Smooth muscle cell (in vitro differentiated cells): ENCODE measurements around the gene OSCP1. TPM values are rescaled to one million over a fixed set of nuclear protein-coding genes. Genes with fewer than 3 reads are reported as not detected.

Source experiments
- DNase-seq: peaks from one replicate; lab custom pipeline; 2025; ENCODE audit not compliant: unreplicated experiment; lab: John Stamatoyannopoulos, UW
- H2AFZ ChIP-seq: fragments of 200-600 bp; sonication (generic); 2 replicates; pipeline ENCODE4 v1.6.0; 2016; ENCODE audit warnings: antibody characterized with exemption, low read depth, mild to moderate bottlenecking
- H3F3A ChIP-seq: fragments of 200-600 bp; sonication (generic); 2 replicates; pipeline ENCODE4 v1.6.0; 2017; ENCODE audit warnings: antibody characterized with exemption, low read depth
- H3K27ac ChIP-seq: fragments of 200-600 bp; sonication (generic); 2 replicates; pipeline ENCODE4 v1.5.1; 2016; ENCODE audit warnings: low read depth, mild to moderate bottlenecking
- H3K27me3 ChIP-seq: fragments of 200-600 bp; sonication (generic); 2 replicates; pipeline ENCODE4 v1.6.1; 2016; ENCODE audit warnings: low read depth, mild to moderate bottlenecking
- H3K36me3 ChIP-seq: fragments of 200-600 bp; sonication (generic); 2 replicates; pipeline ENCODE4 v1.5.1; 2016; ENCODE audit warnings: low read depth
- H3K4me1 ChIP-seq: fragments of 200-600 bp; sonication (generic); 2 replicates; pipeline ENCODE4 v1.5.1; 2016; ENCODE audit warnings: low read depth
- H3K4me2 ChIP-seq: fragments of 200-600 bp; sonication (generic); 2 replicates; pipeline ENCODE4 v1.6.0; 2016; ENCODE audit warnings: mild to moderate bottlenecking
- H3K4me3 ChIP-seq: fragments of 200-600 bp; sonication (generic); 2 replicates; pipeline ENCODE4 v1.5.1; 2016; ENCODE audit warnings: mild to moderate bottlenecking
- H3K79me2 ChIP-seq: fragments of 200-600 bp; sonication (generic); 2 replicates; pipeline ENCODE4 v1.6.0; 2016; ENCODE audit warnings: low read depth, mild to moderate bottlenecking
- H3K9ac ChIP-seq: fragments of 200-600 bp; sonication (generic); 2 replicates; pipeline ENCODE4 v1.6.0; 2016; ENCODE audit warnings: low read depth
- H3K9me3 ChIP-seq: fragments of 200-600 bp; sonication (generic); replicated peaks from 2 replicates; pipeline ENCODE4 v1.5.1; 2016; ENCODE audit warnings: low read depth
- H4K20me1 ChIP-seq: fragments of 200-600 bp; sonication (generic); 2 replicates; pipeline ENCODE4 v1.6.0; 2016; ENCODE audit warnings: low read depth
- WGBS: methylation state at CpG from one replicate; pipeline ENCODE4 v1.1.7; 2016; ENCODE audit warnings: low lambda C conversion rate; 5-methylcytosine and 5-hydroxymethylcytosine counted together
- polyA plus RNA-seq: library from polyadenylated mRNA; unstranded; fragments of >200 nt; fragmentation: Nextera tagmentation; extraction: Ambion mirVana; gene quantifications from 2 replicates; pipeline ENCODE4 v1.2.1, GENCODE V29; 2016
- total RNA-seq: library from RNA; depleted of rRNA; stranded (reverse); fragments of >200 nt; gene quantifications from 2 replicates; pipeline ENCODE4 v1.2.3, GENCODE V29; 2014
- TF ChIP-seq, protein P1 (sequence below): fragments of 200-600 bp; sonication (generic); IDR thresholded peaks from 2 replicates; pipeline ENCODE4 v1.5.1; 2017; ENCODE audit warnings: borderline replicate concordance, mild to moderate bottlenecking, antibody characterized with exemption; ENCODE audit not compliant: insufficient read depth, poor library complexity, severe bottlenecking

Gene OSCP1
- total and polyA plus RNA-seq, 2 experiments from 2014 or later = 10.7 to 13.5 TPM

DNA sequence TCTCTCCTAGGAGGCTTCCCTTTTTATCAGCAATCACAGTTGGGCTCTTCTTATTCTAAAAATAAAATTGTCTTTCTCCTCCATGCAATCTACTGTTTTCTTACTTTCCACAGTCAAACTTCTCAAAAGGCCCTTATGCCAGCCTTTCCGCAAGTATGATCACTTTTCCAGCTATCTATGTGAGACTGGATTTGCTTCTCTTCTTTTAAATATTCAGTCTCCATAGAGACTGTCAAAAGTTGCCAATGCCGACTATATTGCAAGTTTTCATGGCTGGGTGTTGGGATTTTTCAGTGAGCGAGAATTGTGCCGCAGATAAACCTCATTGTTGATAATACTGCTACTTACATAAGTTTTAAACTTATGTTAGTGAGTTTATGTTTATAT lies 47.8 kb downstream of the OSCP1 start:
- Histone ChIP-seq H3K79me2 (peaks cover 14% of the 10 kb centered on the region), H4K20me1 (no peaks in the 10 kb centered on the region), H3K36me3 (no peaks in the 10 kb centered on the region), H3K27ac (peak overlapping the region; percentile 86), H3K4me2 (peak overlapping the region; percentile 83), H3K4me3 (no peak overlapping the region), H3K27me3 (no peaks in the 10 kb centered on the region), H3K9me3 (no peaks in the 10 kb centered on the region), H3K4me1 (peaks cover 4% of the 10 kb centered on the region), H3K9ac (no peak overlapping the region), H3F3A (peaks cover 11% of the 10 kb centered on the region), H2AFZ (no peak overlapping the region)
- WGBS = 96% methylated on average over 4 of the region's 4 CpGs
- no peak for DNase-seq
- TF ChIP-seq, protein P1, sequence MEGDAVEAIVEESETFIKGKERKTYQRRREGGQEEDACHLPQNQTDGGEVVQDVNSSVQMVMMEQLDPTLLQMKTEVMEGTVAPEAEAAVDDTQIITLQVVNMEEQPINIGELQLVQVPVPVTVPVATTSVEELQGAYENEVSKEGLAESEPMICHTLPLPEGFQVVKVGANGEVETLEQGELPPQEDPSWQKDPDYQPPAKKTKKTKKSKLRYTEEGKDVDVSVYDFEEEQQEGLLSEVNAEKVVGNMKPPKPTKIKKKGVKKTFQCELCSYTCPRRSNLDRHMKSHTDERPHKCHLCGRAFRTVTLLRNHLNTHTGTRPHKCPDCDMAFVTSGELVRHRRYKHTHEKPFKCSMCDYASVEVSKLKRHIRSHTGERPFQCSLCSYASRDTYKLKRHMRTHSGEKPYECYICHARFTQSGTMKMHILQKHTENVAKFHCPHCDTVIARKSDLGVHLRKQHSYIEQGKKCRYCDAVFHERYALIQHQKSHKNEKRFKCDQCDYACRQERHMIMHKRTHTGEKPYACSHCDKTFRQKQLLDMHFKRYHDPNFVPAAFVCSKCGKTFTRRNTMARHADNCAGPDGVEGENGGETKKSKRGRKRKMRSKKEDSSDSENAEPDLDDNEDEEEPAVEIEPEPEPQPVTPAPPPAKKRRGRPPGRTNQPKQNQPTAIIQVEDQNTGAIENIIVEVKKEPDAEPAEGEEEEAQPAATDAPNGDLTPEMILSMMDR = no peak

- no peak for DNase-seq
- no peaks in the 10 kb centered on the region for H3K36me3 ChIP-seq
- peak overlapping the region; percentile 83 for H3K4me2 ChIP-seq
- H3K9ac ChIP-seq = peak overlapping the region; percentile 71
- peaks cover 20% of the 10 kb centered on the region for H3K79me2 ChIP-seq
- no peak overlapping the region for H2AFZ ChIP-seq
- peak overlapping the region; percentile 53 for H3K4me3 ChIP-seq
- WGBS = 84% methylated on average over 12 of the region's 12 CpGs
- H3K27ac ChIP-seq = peak overlapping the region; percentile 86
- H4K20me1 ChIP-seq = no peaks in the 10 kb centered on the region
- H3K4me1 ChIP-seq = peaks cover 7% of the 10 kb centered on the region
- H3K9me3 ChIP-seq = no peaks in the 10 kb centered on the region
- TF ChIP-seq, protein P1 = no peak
- H3F3A ChIP-seq = peaks cover 8% of the 10 kb centered on the region
- H3K27me3 ChIP-seq = no peaks in the 10 kb centered on the region
These were observed 48.4 kb downstream of the OSCP1 start for GRCh38 chr1:36401602-36402503.

DNA sequence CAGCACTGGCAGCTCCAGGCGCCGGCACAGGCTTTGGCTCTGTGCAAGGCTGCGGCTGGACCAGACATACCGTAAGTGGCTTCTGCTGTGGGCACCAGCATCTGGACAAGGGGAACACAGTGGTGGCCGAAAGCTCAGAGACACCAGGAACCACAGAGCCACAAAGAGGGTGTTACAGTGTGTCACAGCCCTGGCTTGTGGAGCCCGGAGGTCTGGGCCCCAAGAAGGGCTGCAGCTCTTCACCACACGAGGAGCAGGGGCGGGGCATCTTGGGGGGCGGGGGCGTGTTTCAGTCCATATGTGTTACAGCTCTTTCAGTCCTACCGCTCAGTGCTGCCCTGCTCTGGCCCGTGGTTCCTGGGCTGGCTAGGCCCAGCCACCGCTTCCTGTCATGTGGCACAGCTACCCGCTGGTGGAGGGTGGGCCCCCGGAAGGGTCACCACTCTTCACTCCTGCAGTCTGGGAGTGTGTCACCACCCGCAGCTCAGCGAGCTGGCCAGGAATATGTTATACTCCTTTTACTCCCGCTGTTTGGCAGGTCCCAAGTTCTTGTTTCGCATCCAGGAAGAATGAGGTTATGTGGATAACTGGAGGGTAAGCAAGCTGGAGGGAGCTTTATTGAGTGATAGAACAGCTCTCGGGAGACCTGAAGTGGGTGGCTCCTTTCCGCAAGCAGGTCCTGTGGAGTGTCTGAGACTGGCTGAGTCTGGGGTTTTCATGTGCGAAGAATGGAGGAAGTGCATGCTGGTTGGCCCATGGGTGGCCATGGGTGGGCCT lies 49.2 kb downstream of the OSCP1 start:
- Histone ChIP-seq H2AFZ (peak overlapping the region; percentile 63), H3K9ac (peak overlapping the region; percentile 71)

More for the DNA sequence above, 49.2 kb downstream of the OSCP1 start:
- TF ChIP-seq, protein P1 = no peak
- Histone ChIP-seq H3K79me2 (peaks cover 29% of the 10 kb centered on the region), H3K36me3 (no peaks in the 10 kb centered on the region), H4K20me1 (no peaks in the 10 kb centered on the region), H3K27me3 (no peaks in the 10 kb centered on the region), H3K27ac (peak overlapping the region; percentile 86), H3F3A (peaks cover 8% of the 10 kb centered on the region), H3K4me2 (peak overlapping the region; percentile 83), H3K4me3 (peak overlapping the region; percentile 53), H3K9me3 (no peaks in the 10 kb centered on the region), H3K4me1 (peaks cover 13% of the 10 kb centered on the region)
- WGBS = 14% methylated on average over 22 of the region's 22 CpGs
- DNase-seq = peak; percentile 87
